Measurements from ENCODE around the gene HES1. TPM values are rescaled to one million over a fixed set of nuclear protein-coding genes. Genes with fewer than 3 reads are reported as not detected.
"Not testable (repeated sequence)": the region's sequence is repeated elsewhere in the genome, so short reads cannot be mapped to it uniquely, and the experiment has no call there.

Gene HES1
- total and polyA plus RNA-seq, 12 donors = 12.4 to 59.3 (median 33.2) TPM

GRCh38 chr3:194125442-194125841, 10.5 kb upstream of the HES1 start:
- no peak for DNase-seq
- Histone ChIP-seq H3K36me3 (replicated peaks in 1 of 2) (no peaks in the 10 kb centered on the region), H3K27ac (no peak overlapping the region), H3K27me3 (no peaks in the 10 kb centered on the region), H3K4me1 (replicated peaks in 1 of 2) (no peaks in the 10 kb centered on the region), H3K9me3 (replicated peaks in 1 of 3) (no peaks in the 10 kb centered on the region), H3K4me3 (no peak overlapping the region)
- no peak for TF ChIP-seq POLR2A (IDR thresholded peaks at IDR 0.05)
- TF ChIP-seq, protein P1, sequence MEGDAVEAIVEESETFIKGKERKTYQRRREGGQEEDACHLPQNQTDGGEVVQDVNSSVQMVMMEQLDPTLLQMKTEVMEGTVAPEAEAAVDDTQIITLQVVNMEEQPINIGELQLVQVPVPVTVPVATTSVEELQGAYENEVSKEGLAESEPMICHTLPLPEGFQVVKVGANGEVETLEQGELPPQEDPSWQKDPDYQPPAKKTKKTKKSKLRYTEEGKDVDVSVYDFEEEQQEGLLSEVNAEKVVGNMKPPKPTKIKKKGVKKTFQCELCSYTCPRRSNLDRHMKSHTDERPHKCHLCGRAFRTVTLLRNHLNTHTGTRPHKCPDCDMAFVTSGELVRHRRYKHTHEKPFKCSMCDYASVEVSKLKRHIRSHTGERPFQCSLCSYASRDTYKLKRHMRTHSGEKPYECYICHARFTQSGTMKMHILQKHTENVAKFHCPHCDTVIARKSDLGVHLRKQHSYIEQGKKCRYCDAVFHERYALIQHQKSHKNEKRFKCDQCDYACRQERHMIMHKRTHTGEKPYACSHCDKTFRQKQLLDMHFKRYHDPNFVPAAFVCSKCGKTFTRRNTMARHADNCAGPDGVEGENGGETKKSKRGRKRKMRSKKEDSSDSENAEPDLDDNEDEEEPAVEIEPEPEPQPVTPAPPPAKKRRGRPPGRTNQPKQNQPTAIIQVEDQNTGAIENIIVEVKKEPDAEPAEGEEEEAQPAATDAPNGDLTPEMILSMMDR (IDR thresholded peaks at IDR 0.05) = no peak
- WGBS, 4 donors = 80 to 92% (median 89%) methylated on average over 5 to 6 of the region's 6 CpGs
- intact Hi-C loops (cut with DNase I) = loop anchor here in 1 of 2 donors (5.0 kb wide), 1 partner anchor 343 kb away; no protein-coding TSS in a partner anchor

- intact Hi-C loops (cut with DNase I) = loop anchor here in 1 of 2 donors (5.0 kb wide), 1 partner anchor 344 kb away; no protein-coding TSS in a partner anchor
- WGBS, 4 donors = 86 to 91% (median 87%) methylated on average over 9 of the region's 9 CpGs
These were observed 9.2 kb upstream of the HES1 start for GRCh38 chr3:194126790-194127189.

GRCh38 chr3:194128202-194128918, 7.6 kb upstream of the HES1 start:
- no peaks in the 10 kb centered on the region for H3K9me3 ChIP-seq (replicated peaks in 1 of 3)
- intact Hi-C loops (cut with DNase I) = loop anchor here in 1 of 2 donors (5.0 kb wide), 1 partner anchor 346 kb away; no protein-coding TSS in a partner anchor
- H3K4me1 ChIP-seq (replicated peaks in 1 of 2) = peaks cover under 1 to 2% of the 10 kb centered on the region in 2 donors
- no peak overlapping the region for H3K4me3 ChIP-seq
- no peak for TF ChIP-seq POLR2A (IDR thresholded peaks at IDR 0.05)
- TF ChIP-seq, protein P1 (IDR thresholded peaks at IDR 0.05) = peak in 2 of 6 experiments; percentile 11 to 16
- H3K27ac ChIP-seq = no peak overlapping the region
- no peak for DNase-seq
- WGBS, 4 donors = 94 to 96% (median 94%) methylated on average over 12 of the region's 12 CpGs
- H3K27me3 ChIP-seq = no peaks in the 10 kb centered on the region
- no peaks in the 10 kb centered on the region for H3K36me3 ChIP-seq (replicated peaks in 1 of 2)

More at GRCh38 chr3:194126790-194127189, 9.2 kb upstream of the HES1 start:
- no peak overlapping the region for H3K27ac ChIP-seq
- DNase-seq = no peak
- no peaks in the 10 kb centered on the region for H3K27me3 ChIP-seq
- no peaks in the 10 kb centered on the region for H3K36me3 ChIP-seq (replicated peaks in 1 of 2)
- TF ChIP-seq POLR2A (IDR thresholded peaks at IDR 0.05) = no peak
- TF ChIP-seq, protein P1 (IDR thresholded peaks at IDR 0.05) = no peak
- no peaks in the 10 kb centered on the region for H3K9me3 ChIP-seq (replicated peaks in 1 of 3)
- H3K4me3 ChIP-seq = no peak overlapping the region
- H3K4me1 ChIP-seq (replicated peaks in 1 of 2) = no peaks in the 10 kb centered on the region

DNA sequence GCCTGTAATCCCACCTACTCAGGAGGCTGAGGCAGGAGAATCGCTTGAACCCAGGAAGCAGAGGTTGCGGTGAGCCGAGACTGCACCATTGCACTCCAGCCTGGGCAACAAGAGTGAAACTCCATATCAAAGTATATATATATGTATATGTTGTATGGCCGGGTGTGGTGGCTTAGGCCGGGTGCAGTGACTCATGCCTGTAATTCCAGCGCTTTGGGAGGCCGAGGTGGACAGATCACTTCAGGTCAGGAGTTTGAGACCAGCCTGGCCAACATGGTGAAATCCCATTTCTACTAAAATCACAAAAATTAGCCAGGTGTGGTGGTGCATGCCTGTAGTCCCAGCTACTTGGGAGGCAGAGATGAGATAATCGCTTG, 7.0 kb upstream of the HES1 start:
- intact Hi-C loops (cut with DNase I) = loop anchor here in 1 of 2 donors (5.0 kb wide), 1 partner anchor 347 kb away; no protein-coding TSS in a partner anchor
- not testable (repeated sequence) for H3K36me3 ChIP-seq (replicated peaks in 1 of 2); H3K4me1 ChIP-seq (replicated peaks in 1 of 2); H3K4me3 ChIP-seq; H3K27me3 ChIP-seq; H3K27ac ChIP-seq; DNase-seq; H3K9me3 ChIP-seq (replicated peaks in 1 of 3)
- WGBS, 4 donors = 91 to 98% (median 96%) methylated on average over 8 of the region's 8 CpGs

Measured in adrenal gland (tissue), 12 donors.